Measurements from ENCODE around the gene EMC9.

DNA sequence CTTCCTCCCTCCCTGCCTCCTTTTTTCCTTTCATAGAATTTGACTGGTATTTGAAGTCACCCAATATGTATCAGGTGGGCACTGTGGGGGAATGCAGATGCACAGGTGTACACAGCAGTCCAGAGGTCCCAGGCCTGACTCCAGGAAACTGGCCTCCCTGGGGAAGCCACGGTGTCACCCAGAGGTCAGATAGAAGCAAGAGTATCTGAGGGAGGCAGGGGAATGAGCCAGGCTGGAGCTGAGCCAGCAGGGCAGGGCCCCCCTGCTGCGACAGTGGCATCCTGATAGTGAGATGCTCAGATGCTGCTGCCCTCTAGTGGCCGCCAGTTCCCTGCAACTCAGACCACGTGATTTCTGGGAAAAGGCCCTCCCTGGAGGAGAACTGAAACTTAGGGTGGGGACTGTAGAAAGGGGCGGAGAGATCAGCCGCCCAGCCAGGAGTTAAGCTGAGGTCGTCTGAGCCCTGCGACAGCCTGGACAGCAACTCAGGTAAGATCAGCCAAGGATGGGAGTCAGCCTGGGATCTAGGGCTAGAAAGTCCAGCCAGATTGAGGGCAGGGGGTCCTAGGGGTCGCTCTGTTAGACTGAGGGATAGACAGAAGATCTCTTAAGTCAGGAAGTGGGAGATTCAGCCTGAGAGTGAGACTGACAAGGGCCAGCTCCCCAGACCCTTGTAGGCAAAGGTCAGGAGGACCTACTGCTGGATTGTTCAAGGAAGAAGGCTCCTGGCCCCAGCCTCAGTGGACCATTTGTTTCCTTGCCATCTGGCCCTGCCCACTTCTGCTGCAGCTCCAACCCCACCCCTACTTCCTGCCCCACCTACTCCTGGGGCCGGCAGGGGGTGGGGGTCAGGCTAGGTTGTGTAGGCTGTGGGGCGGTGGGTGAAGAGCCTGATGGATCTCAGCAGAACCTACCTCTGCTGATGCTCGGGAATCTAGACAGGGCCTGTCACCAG lies 19.7 kb upstream of the EMC9 start, which contains the start of gene IRF9:
- TF ChIP-seq, protein P1, sequence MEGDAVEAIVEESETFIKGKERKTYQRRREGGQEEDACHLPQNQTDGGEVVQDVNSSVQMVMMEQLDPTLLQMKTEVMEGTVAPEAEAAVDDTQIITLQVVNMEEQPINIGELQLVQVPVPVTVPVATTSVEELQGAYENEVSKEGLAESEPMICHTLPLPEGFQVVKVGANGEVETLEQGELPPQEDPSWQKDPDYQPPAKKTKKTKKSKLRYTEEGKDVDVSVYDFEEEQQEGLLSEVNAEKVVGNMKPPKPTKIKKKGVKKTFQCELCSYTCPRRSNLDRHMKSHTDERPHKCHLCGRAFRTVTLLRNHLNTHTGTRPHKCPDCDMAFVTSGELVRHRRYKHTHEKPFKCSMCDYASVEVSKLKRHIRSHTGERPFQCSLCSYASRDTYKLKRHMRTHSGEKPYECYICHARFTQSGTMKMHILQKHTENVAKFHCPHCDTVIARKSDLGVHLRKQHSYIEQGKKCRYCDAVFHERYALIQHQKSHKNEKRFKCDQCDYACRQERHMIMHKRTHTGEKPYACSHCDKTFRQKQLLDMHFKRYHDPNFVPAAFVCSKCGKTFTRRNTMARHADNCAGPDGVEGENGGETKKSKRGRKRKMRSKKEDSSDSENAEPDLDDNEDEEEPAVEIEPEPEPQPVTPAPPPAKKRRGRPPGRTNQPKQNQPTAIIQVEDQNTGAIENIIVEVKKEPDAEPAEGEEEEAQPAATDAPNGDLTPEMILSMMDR (IDR thresholded peaks at IDR 0.05): peak; percentile 89 to 98 (median 94)
- TF ChIP-seq POLR2A (IDR thresholded peaks at IDR 0.05): peak in 1 of 2 donors; percentile 82

All from thyroid gland (tissue), 4 donors.